HFFc6 (cell line): Measurements from ENCODE around the gene AFF1. TPM values are rescaled to one million over a fixed set of nuclear protein-coding genes. Genes with fewer than 3 reads are reported as not detected.
"Not testable (repeated sequence)": the region's sequence is repeated elsewhere in the genome, so short reads cannot be mapped to it uniquely, and the experiment has no call there.

Experiments used
- DNase-seq: peaks from one replicate; pipeline ENCODE4 v3.0.0-alpha.2; 2018
- H3K27ac Mint-ChIP-seq: 2 replicates; pipeline ENCODE4 v1.8.0; 2020; ENCODE audit warnings: mild to moderate bottlenecking, mixed read lengths
- H3K27me3 Mint-ChIP-seq: 2 replicates; pipeline ENCODE4 v1.8.0; 2021; ENCODE audit warnings: mild to moderate bottlenecking, moderate library complexity, mixed read lengths; ENCODE audit not compliant: insufficient read depth
- H3K36me3 Mint-ChIP-seq: 2 replicates; pipeline ENCODE4 v1.8.0; 2021; ENCODE audit warnings: low read depth, mixed read lengths
- H3K4me1 Mint-ChIP-seq: 2 replicates; pipeline ENCODE4 v1.8.0; 2020; ENCODE audit warnings: low read depth, mixed read lengths
- H3K4me3 Mint-ChIP-seq: 2 replicates; pipeline ENCODE4 v1.8.0; 2020; ENCODE audit warnings: mild to moderate bottlenecking, moderate library complexity, mixed read lengths
- H3K9me3 Mint-ChIP-seq: 2 replicates; pipeline ENCODE4 v1.8.0; 2020; ENCODE audit warnings: mild to moderate bottlenecking, mixed read lengths
- total RNA-seq, 6 experiments: library from RNA; stranded (reverse); fragmentation: NEBNext Ultra II Directional; extraction: Animal tissue kit (Norgen Biotek cat#: 25700); gene quantifications; 2 replicates in 1 of 6; 3 replicates in 5 of 6; pipeline ENCODE4 v1.2.3, GENCODE V29; 2021
- TF ChIP-seq, protein P1 (sequence below): fragments of 200-600 bp; sonication (generic); IDR thresholded peaks from 2 replicates; pipeline ENCODE4 v1.5.0; 2021; ENCODE audit warnings: antibody characterized with exemption, mild to moderate bottlenecking

The AFF1 gene
- total RNA-seq, 6 experiments from 2014 or later: 28.3 to 43.6 (median 32.8) TPM

DNA sequence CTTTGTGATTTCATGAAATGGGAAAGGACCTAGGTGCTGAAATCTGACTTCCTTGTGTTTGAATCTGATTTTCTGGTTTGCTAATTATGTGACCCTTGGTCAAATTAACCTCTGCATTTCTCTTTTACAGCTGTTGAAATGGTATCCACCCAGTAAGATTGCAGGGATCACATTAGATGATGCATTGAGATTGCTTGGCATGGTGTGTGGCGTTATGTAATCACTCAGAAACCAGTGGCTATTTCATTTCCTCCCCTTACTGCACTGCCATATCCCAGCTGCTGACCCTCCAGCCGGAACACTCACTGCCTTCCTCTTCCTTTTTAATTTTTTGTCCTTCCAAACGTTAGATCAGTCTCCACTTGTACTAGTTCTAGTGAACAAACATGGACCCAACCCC is 206.6 kb downstream of the AFF1 start:
- Mint-ChIP-seq H3K4me3 (no peak overlapping the region), H3K36me3 (peaks cover 6% of the 10 kb centered on the region; the same call in 1 of the 2 replicates), H3K27me3 (no peaks in the 10 kb centered on the region), H3K27ac (no peak overlapping the region), H3K9me3 (no peaks in the 10 kb centered on the region), H3K4me1 (no peaks in the 10 kb centered on the region)
- TF ChIP-seq, protein P1, sequence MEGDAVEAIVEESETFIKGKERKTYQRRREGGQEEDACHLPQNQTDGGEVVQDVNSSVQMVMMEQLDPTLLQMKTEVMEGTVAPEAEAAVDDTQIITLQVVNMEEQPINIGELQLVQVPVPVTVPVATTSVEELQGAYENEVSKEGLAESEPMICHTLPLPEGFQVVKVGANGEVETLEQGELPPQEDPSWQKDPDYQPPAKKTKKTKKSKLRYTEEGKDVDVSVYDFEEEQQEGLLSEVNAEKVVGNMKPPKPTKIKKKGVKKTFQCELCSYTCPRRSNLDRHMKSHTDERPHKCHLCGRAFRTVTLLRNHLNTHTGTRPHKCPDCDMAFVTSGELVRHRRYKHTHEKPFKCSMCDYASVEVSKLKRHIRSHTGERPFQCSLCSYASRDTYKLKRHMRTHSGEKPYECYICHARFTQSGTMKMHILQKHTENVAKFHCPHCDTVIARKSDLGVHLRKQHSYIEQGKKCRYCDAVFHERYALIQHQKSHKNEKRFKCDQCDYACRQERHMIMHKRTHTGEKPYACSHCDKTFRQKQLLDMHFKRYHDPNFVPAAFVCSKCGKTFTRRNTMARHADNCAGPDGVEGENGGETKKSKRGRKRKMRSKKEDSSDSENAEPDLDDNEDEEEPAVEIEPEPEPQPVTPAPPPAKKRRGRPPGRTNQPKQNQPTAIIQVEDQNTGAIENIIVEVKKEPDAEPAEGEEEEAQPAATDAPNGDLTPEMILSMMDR: no peak
- DNase-seq: no peak

DNA sequence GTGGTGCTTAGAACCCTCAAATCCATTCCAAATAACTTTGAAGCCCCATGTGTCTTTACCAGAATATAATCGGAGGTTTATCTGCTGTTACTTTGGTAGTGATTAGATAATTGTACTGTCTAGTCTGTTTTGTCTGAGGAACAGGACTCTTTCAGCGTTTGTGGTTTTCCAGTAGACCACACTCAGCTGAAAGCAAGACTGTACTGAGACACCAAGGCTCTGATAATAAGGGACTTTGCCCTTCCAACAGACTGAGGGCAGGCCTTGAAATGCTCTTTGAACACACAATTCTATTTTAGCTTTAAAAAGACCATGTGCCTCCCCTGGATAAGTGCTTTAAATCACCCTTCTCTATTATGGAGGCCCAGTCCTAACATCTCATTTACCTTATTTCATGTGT is 209.5 kb downstream of the AFF1 start:
- Mint-ChIP-seq H3K4me1 (no peaks in the 10 kb centered on the region), H3K27me3 (no peaks in the 10 kb centered on the region), H3K27ac (no peak overlapping the region), H3K9me3 (no peaks in the 10 kb centered on the region), H3K36me3 (peaks cover 6% of the 10 kb centered on the region; the same call in 1 of the 2 replicates), H3K4me3 (no peak overlapping the region)
- TF ChIP-seq, protein P1: no peak
- no peak for DNase-seq

DNA sequence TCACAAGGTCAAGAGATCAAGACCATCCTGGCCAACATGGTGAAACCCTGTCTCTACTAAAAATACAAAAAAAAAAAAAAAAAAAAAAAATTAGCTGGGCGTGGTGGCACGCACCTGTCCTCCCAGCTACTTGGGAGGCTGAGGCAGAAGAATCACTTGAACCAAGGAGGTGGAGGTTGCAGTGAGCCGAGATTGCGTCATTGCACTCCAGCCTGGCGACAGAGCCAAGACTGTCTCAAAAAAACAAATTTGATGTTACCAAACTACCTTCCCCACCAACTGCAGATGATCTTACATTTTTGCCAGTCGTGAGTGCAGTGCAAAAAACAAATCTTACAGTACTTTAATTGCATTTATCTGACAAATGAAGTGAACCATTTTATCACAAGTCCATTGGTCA is 211.1 kb downstream of the AFF1 start:
- not testable (repeated sequence) for H3K27ac Mint-ChIP-seq, H3K4me3 Mint-ChIP-seq, DNase-seq, H3K9me3 Mint-ChIP-seq, H3K4me1 Mint-ChIP-seq, H3K36me3 Mint-ChIP-seq, H3K27me3 Mint-ChIP-seq

DNA sequence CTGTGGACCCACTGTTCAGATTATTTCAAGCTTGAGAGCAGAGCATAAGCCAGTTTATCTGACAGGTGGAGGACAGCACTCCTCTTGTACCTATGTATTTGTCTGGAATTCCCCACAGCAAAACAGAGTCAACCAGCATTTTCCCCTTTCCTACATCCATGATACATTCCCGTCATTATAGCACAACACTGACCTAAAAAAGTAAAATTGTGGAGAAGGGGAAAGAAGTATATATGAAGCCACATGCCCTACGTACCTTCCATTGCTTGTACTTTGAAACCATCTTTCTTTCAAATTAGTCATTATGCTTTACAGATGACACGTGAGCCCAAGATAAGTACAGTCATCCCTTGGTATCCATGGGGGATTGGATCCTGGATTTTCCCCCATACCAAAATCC is 212.3 kb downstream of the AFF1 start:
- no peaks in the 10 kb centered on the region for H3K27me3 Mint-ChIP-seq
- peaks cover 17% of the 10 kb centered on the region for H3K4me1 Mint-ChIP-seq
- H3K4me3 Mint-ChIP-seq: no peak overlapping the region
- H3K27ac Mint-ChIP-seq: no peak overlapping the region
- no peaks in the 10 kb centered on the region; the same call in 1 of the 2 replicates for H3K36me3 Mint-ChIP-seq
- DNase-seq: no peak
- H3K9me3 Mint-ChIP-seq: no peaks in the 10 kb centered on the region
- TF ChIP-seq, protein P1: no peak

DNA sequence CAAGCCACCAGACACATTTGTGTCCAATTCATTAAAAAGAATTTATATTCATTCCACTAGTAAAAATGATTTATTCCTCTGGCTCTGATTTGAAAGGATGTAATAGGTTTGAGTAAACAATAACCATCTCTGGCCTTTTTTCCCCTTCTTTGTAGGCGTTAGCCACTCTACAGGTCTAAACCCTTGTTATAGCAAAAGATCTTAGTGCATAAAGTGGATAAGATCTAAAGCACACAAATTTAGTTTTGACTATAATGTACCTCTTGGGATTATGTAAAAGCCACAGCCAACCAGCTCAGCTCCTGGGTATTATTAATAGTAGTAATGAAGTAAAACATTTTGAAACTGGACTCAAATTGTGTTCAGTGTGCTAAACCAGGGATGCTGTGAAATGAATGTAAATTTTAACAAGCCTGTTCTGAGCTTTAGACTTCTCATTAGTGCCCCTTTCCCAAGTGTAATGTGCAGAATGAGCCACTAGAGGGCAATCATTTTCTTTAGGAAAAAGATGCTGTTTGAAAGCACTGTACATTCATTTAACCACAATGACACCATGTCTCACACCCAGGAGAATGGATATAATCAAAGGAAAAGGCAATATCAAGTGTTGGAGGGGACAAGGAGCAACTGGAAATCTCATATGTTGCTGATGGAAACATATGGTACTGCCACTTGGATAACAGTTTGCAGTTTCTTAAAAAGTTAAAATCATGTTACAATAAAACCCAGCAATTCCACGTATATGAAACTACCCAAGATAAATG is 215.9 kb downstream of the AFF1 start:
- H3K27me3 Mint-ChIP-seq: no peaks in the 10 kb centered on the region
- TF ChIP-seq, protein P1: peak; percentile 97
- H3K4me3 Mint-ChIP-seq: no peak overlapping the region
- H3K4me1 Mint-ChIP-seq: peaks cover 32% of the 10 kb centered on the region
- peak; percentile 73 for DNase-seq
- H3K36me3 Mint-ChIP-seq: no peaks in the 10 kb centered on the region; the same call in 1 of the 2 replicates
- no peak overlapping the region; the same call in 1 of the 2 replicates for H3K27ac Mint-ChIP-seq
- no peaks in the 10 kb centered on the region for H3K9me3 Mint-ChIP-seq

DNA sequence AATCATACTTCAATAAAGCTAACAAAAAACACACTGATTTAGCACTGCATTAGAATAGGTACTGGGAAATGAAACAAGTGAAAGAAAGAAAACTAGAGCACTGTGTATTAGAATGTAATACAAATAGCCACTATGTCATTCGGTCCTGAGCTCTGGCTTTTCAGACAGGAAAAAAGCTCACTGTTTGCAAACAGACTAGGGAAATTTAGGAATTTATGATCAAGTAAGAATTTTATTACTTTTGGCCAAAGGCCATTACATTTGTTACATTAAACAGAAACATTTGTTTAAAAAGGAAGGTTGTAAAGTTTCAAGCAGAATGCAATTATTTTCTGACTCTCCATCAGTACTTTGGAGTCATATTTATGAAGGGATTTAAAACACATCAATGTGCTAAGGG is 216.9 kb downstream of the AFF1 start:
- H3K4me1 Mint-ChIP-seq: peaks cover 32% of the 10 kb centered on the region
- no peaks in the 10 kb centered on the region for H3K9me3 Mint-ChIP-seq
- H3K27ac Mint-ChIP-seq: peak overlapping the region; percentile 45
- DNase-seq: peak; percentile 8
- no peak overlapping the region for H3K4me3 Mint-ChIP-seq
- H3K27me3 Mint-ChIP-seq: no peaks in the 10 kb centered on the region
- TF ChIP-seq, protein P1: no peak
- no peaks in the 10 kb centered on the region for H3K36me3 Mint-ChIP-seq
